GM19455 (cell line): ENCODE results near the gene PRODH2.
A peak's percentile ranks its signal among the peaks of the same experiment; 100 is the strongest.

Experiments used
- ATAC-seq: cut with Tn5 transposase; IDR thresholded peaks from one replicate; pipeline ENCODE4 v1.9.1; 2021; ENCODE audit not compliant: unreplicated experiment

PRODH2 gene

GRCh38 chr19:35759697-35760096 lies 52.9 kb downstream of the PRODH2 start:
- no peak for ATAC-seq

DNA sequence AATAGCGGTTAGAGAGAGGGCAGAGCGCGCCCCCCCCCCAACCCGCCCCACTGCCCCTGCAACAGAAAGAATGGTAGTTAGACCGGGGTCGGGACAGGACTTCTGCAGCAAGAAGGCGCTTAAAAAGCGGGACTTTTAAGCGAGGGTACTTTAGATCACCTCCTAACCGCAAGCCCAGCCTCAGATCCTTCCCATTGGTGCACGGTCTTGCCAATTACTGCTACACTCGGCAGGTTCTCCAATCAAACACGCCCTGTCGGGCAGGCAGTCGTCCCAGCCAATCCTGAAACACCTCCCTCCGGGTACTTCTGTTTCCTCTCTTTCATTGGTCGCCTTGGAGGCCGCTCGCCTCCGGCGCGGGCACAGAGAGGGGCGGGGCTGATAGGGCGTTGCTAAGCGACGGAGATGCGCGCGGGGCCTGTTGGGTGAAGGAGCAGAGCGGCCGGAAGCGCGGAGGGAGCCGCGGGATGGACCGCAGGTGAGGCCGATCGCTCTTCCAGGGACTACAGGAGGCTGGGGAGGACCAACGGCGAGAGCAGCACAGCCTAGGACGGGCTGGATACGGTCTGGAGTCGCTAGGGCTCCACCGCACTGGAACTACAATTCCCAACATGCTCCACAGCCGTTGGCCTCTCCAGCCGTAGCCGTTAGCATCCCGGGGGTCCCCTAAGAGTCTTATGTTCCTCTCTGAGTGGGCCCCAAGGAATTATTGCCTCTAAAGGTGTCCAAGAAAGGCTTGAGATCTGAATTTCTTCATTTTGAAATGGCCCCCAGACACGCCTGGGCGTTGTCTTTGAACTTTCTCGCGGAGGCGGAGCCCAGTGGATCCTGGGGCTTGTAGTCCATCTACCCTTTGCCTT lies 54.7 kb downstream of the PRODH2 start, which contains the start of gene PROSER3:
TSS of gene PROSER3 (plus strand) at position 428 of the 860 bp plus-strand sequence. CDS start at position 468, 40 bp downstream.
- ATAC-seq: peak; percentile 90

DNA sequence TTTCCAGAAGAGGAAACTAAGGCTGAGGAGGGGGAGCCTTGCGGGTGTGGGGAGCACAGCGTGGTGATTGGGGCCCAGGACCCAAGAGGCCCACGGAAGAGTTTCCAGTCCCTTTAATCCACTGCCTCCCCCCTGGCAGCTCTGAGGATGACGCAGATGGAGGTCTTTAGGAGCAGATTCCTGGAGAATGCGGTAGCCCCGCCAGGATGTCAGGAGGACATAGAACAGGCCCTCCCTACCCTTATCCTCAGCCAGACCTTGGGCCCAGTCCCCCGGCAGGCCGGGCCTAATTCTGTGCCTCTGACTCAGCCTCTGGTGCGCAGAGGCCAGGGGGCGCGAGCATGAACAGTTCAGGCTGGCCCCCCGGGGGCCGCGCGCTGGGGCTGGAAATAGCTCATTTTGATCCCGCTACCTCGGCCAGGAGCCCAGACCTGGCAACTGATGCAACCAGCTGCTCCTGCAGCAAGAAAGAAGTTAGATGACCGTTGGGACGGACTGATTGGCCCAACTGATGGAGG lies 55.4 kb downstream of the PRODH2 start:
- ATAC-seq: no peak

- ATAC-seq: no peak
Observed at GRCh38 chr19:35756377-35757230, 56.0 kb downstream of the PRODH2 start, which contains the start of gene HSPB6. Gene HSPB6, minus strand, starts transcription at chr19:35757029. Its CDS starts 21 bp downstream, at chr19:35757008.

DNA sequence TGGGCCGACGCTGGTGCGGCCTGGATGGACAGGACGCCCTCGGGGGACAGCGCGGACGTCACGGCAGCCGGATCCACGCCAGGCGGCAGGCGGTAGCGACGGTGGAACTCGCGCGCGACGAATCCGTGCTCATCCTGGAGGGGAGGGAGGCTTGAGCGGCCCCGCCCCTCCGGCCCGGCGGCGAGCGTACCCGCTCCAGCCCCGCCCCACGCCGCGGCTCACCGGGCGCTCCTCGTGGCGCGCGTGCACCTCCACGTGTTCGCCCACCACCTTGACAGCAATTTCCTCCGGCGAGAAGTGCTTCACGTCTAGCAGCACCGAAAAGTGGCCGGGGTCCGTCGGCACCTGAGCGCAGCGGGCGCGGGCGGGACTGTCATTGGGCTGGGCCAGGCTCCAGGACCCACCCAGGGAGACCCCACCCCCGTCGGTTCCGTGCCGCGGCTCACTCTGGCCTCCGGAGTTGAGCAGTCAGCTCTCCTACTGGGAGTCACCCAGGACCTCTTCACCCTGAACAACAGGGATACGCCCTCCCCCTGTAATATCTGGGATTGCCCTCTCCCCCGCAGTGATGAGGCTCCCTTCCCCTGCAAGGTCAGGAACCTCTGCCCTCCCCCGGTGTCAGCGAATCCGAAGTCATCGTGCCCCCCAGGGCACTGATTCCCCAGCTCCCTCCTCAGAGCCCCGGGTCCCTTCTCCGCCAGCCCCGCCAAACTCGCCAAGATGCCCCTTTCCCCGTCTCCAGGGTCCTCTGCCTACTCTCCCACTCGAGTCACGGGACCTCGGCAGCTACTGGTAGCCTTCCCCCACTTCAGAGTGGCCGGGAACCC lies 56.9 kb downstream of the PRODH2 start:
- no peak for ATAC-seq

DNA sequence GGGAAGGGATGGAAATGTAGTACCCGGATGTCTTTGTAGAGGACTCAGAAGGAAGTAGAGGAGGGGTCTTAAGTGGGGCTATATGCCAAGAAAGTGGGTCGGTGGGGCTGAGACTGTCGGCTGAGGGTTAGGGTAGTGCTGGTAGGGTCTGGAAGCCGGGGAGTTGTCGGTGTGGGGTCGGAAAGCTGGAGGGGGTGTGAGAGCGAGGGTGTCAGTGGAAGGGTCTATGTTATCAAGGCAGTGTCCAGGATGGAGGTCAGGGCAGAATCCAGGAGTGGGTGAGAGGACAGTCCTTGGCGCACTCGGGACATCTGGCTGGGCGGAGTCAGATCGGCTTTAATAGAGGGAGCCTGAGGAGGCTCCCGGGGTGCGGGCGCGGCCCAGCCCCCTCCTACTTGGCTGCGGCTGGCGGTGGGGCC lies 57.5 kb downstream of the PRODH2 start:
- no peak for ATAC-seq

GRCh38 chr19:35754370-35755130 lies 58.1 kb downstream of the PRODH2 start:
- ATAC-seq: no peak

GRCh38 chr19:35753634-35754369 lies 58.8 kb downstream of the PRODH2 start:
- no peak for ATAC-seq

DNA sequence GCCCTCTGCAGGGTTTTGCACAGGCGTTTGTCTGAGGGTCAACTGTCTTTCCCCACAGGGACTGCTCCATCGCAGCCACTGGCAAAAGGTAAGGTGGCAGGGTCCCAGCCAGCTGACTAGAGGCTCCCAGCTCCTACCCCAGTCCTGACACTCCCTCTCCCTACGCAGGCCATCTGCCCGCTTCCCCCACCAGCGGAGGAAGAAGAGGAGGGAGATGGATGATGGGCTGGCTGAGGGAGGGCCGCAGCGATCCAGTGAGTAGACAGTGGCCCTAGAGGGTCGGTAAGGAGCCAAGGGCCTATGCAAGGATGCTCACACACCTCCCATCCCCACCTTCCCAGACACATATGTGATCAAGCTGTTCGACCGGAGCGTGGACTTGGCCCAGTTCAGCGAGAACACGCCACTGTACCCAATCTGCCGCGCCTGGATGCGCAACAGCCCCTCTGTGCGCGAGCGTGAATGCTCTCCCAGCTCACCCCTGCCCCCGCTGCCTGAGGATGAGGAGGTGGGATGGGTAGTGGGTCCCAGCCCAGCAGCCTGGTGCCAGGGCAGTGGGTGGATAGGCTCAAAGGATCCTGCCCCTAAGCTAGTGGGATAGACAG lies 59.8 kb downstream of the PRODH2 start:
- no peak for ATAC-seq

- no peak for ATAC-seq
Observed at GRCh38 chr19:35751839-35752745, 60.6 kb downstream of the PRODH2 start.

DNA sequence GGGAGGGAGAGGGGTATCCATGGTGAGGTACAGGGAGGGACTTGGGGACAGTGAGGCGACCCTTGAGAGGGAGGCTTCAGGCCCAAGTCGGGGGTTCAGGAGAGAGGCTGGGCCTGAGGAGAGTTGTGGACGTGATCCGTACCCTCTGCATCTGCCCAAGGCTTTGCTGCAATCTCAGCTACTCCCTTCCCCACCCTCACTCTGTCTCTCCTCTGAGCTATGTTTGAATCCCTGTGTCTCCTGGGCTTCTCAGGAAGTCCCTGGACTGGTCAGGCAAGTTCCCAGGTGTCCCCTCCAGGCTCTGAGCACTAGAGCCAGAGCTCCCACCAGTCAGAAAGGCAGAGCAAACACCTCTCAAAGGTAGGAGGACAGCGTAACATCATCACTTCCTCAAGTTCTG lies 62.5 kb downstream of the PRODH2 start:
- ATAC-seq: no peak
